ENCODE results near the gene PLEKHG4B.

DNA sequence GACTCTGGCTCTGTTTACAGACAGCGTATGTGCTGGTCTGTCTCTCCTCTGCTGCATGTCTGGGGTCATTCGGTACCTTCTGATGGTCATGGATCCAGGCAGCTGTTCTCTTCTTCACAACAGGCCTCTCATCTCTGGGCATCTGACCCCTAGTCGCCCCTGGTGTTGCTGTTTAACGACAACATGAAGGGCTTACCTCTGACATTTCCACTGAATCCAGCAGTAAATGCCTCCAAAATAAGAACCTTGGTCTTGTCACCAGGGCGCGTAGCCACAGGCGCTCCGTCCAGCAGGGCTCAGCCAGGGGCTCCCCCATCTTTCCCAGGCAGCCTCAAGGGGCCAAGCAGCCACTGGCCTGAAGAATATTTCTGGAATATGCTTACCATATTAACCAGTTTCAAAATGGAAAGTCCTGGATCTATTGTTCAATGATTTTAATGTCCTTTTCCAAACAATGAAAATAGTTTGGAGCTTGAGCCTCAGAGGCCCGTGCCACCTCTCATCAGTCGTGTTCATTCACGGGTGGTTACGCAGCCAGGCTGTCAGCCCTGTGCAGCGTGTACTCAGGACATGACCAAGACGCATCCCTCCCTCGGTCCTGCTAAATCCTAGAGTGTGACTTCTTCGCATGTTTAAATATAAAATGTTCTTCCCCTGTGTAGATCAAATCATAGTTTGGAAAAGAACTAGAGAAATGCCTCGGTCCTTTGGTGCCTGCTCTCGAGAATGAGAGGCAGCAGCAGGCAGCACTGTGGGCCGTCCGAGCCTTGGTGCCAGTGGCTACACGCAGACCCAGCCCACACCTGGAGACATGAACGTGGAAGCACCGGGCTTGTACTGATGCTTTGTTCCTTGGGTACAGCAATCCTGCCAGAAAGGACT is 69.2 kb downstream of the PLEKHG4B start:
- TF ChIP-seq, protein P1, sequence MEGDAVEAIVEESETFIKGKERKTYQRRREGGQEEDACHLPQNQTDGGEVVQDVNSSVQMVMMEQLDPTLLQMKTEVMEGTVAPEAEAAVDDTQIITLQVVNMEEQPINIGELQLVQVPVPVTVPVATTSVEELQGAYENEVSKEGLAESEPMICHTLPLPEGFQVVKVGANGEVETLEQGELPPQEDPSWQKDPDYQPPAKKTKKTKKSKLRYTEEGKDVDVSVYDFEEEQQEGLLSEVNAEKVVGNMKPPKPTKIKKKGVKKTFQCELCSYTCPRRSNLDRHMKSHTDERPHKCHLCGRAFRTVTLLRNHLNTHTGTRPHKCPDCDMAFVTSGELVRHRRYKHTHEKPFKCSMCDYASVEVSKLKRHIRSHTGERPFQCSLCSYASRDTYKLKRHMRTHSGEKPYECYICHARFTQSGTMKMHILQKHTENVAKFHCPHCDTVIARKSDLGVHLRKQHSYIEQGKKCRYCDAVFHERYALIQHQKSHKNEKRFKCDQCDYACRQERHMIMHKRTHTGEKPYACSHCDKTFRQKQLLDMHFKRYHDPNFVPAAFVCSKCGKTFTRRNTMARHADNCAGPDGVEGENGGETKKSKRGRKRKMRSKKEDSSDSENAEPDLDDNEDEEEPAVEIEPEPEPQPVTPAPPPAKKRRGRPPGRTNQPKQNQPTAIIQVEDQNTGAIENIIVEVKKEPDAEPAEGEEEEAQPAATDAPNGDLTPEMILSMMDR (conservative IDR thresholded peaks at IDR 0.05; ENCODE audit: low read depth, low read length), result no peak
- no peak for TF ChIP-seq EZH2 (IDR thresholded peaks at IDR 0.05; ENCODE audit: borderline replicate concordance, low read depth, low read length, poor library complexity, severe bottlenecking)

Data from A673 (cell line).